Muscle of arm (tissue), 14 donors: ENCODE results near the gene CYB5R4. TPM values are rescaled to one million over a fixed set of nuclear protein-coding genes. Genes with fewer than 3 reads are reported as not detected.

Experiments used
- DNase-seq: peaks from one replicate; pipeline ENCODE4 v3.0.0-alpha.2; 2013
- long read RNA-seq, 11 donors: transcript quantifications; one replicate each; lab custom pipeline, GENCODE V29; 2026
- polyA plus RNA-seq, 12 donors: library from polyadenylated mRNA; unstranded; fragments of 120-200 nt; gene quantifications; one replicate each; pipeline ENCODE4 v1.2.1, GENCODE V29; 2013; ENCODE audit not compliant: insufficient read length in 12 of 12

Gene CYB5R4, protein sequence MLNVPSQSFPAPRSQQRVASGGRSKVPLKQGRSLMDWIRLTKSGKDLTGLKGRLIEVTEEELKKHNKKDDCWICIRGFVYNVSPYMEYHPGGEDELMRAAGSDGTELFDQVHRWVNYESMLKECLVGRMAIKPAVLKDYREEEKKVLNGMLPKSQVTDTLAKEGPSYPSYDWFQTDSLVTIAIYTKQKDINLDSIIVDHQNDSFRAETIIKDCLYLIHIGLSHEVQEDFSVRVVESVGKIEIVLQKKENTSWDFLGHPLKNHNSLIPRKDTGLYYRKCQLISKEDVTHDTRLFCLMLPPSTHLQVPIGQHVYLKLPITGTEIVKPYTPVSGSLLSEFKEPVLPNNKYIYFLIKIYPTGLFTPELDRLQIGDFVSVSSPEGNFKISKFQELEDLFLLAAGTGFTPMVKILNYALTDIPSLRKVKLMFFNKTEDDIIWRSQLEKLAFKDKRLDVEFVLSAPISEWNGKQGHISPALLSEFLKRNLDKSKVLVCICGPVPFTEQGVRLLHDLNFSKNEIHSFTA
- 10 to 100 TPM in 9 of 12 donors, 1 to 10 TPM in 2, not detected in 1; 8.6 to 14.6 (median 12.6) TPM for polyA plus RNA-seq
- long read RNA-seq, donor 1, full-length matches to known transcripts = 4 of 4 reads
- long read RNA-seq, donor 1, partial matches to known transcripts = 0 of 4 reads
- long read RNA-seq, donor 1, other reads (novel, unspliced or antisense) = 0 of 4 reads
- long read RNA-seq, donor 2, full-length matches to known transcripts = 3 of 3 reads
- long read RNA-seq, donor 2, partial matches to known transcripts = 0 of 3 reads
- long read RNA-seq, donor 2, other reads (novel, unspliced or antisense) = 0 of 3 reads
- long read RNA-seq, donor 3, full-length matches to known transcripts = 1 of 1 reads
- long read RNA-seq, donor 3, partial matches to known transcripts = 0 of 1 reads
- long read RNA-seq, donor 3, other reads (novel, unspliced or antisense) = 0 of 1 reads
- long read RNA-seq, donor 4, full-length matches to known transcripts = 1 of 1 reads
- long read RNA-seq, donor 4, partial matches to known transcripts = 0 of 1 reads
- long read RNA-seq, donor 4, other reads (novel, unspliced or antisense) = 0 of 1 reads
- long read RNA-seq, donor 5, full-length matches to known transcripts = 4 of 4 reads
- long read RNA-seq, donor 5, partial matches to known transcripts = 0 of 4 reads
- long read RNA-seq, donor 5, other reads (novel, unspliced or antisense) = 0 of 4 reads
- long read RNA-seq, donor 6, full-length matches to known transcripts = 1 of 1 reads
- long read RNA-seq, donor 6, partial matches to known transcripts = 0 of 1 reads
- long read RNA-seq, donor 6, other reads (novel, unspliced or antisense) = 0 of 1 reads
- long read RNA-seq, donor 7, full-length matches to known transcripts = 2 of 2 reads
- long read RNA-seq, donor 7, partial matches to known transcripts = 0 of 2 reads
- long read RNA-seq, donor 7, other reads (novel, unspliced or antisense) = 0 of 2 reads
- long read RNA-seq, donor 8, full-length matches to known transcripts = 3 of 3 reads
- long read RNA-seq, donor 8, partial matches to known transcripts = 0 of 3 reads
- long read RNA-seq, donor 8, other reads (novel, unspliced or antisense) = 0 of 3 reads
- long read RNA-seq, donor 9, full-length matches to known transcripts = 1 of 1 reads
- long read RNA-seq, donor 9, partial matches to known transcripts = 0 of 1 reads
- long read RNA-seq, donor 9, other reads (novel, unspliced or antisense) = 0 of 1 reads
- long read RNA-seq, donor 10, full-length matches to known transcripts = 1 of 1 reads
- long read RNA-seq, donor 10, partial matches to known transcripts = 0 of 1 reads
- long read RNA-seq, donor 10, other reads (novel, unspliced or antisense) = 0 of 1 reads
- long read RNA-seq, donor 11, full-length matches to known transcripts = 1 of 1 reads
- long read RNA-seq, donor 11, partial matches to known transcripts = 0 of 1 reads
- long read RNA-seq, donor 11, other reads (novel, unspliced or antisense) = 0 of 1 reads

DNA sequence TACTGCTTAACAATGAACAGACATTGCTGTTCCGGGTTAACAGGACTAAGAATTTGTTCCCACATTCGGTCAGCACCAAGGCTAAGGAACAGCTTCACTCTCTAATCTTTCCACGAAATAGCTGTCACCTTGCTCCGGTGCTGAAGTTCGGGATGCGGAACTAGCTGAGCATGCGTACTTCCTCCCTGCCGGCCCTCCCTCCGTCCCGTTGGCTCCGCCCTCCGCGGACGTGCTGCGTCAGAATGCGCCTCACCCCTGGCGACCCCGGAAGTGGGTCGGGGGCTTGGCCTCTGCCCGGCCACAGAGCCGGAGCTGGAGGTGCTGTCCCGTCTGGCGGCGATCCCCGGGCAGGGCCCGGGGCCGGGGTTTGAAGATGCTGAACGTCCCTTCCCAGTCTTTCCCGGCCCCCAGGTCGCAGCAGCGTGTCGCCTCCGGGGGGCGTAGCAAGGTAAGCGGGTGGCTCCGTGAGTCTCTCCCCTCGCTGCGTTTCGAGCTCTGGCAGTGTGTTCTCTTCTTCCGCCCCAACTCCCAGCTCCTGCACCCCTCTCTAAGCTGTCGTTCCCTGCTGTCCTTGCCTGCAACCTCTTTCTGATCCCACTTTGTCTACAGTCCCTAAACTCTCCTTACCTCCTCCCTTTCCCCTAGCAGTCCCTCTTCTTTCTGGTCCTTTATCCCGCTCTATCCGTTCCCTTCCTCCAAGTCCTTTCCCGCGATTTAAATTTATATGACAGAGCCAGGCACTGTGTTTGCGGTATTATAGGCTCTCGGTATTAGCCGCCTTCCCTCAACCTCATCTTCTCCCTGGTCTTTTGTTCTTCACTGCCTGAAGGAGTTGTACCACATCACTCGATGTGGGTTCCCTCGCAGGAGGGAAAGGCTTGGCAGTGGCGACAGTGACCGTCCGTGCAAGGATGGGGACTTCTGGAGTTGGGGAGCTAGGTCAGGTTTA is at the start of gene CYB5R4:
CYB5R4 (plus strand) TSS at position 280 of the 949 bp plus-strand sequence; CDS start at position 374, 94 bp downstream.
- peak; percentile 97 for DNase-seq

DNA sequence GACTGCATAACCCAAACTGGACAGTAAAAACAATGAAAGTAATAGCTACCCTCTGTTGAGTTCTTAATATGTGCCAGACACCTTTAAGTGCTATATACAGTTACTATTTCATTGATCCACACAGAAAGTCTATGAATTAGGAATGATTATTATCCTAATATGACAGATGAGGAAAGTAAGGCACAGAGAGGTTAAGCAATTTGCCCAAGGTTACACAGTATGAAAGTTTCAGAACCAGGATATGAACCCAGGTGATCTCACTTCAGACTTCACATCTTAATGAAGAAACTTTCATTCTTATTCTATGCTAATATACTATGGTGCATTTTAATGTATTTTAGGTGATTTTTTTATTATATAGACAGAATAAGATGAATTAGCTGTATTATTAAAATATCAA is 46.9 kb upstream of the CYB5R4 start:
- DNase-seq = no peak

DNA sequence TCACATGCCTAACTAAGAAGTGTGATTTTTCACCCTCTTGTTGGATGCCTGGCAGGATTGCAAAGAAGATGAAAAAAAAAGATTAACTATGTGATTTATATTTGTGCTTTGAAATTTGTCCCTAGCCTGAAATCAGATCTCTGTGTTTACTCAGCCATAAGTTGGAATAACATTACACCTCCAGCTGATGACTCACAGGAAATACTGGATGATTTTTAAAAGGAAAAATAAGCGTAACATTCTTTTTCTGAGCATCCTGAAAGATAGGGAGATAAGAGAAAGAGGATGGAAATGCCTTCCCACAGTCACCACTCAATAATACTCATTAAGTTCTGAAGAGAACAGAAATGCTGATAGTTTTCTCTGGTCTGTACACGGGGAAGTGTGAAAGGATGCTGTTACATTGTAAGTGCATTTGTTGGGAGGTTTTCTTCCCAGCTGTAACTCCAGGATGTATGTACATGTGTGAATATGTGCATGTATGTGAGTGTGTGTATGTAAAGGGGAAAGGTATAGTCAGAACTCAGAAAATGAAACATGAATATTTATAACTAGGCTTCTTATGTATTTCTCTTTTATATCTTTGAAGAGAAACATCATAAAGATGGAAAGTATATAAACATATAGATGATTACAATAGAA is 43.7 kb upstream of the CYB5R4 start:
- DNase-seq = no peak

DNA sequence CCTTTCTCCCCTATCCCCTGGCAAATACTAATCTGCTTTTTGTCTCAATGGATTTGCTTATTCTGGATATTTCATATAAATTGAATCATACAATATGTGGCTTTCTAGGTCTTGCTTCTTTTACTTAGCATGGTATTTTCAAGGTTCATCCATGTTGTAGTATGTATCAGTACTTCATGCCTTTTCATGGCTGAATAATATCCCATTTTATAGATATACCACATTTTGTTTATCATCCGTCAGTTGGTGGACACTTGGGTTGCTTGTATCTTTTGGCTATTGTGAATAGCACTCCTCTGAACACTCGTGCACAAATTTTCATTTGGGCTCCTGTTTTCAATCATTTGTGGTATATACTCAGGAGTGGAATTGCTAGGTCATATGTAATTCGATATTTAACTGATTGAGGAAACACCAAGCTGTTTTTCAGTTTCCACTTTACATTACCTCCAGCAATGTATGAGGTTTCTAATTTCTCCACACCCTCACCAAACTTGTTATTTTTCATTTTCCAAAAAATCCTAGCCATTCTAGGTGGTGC is 36.8 kb upstream of the CYB5R4 start:
- DNase-seq = no peak

DNA sequence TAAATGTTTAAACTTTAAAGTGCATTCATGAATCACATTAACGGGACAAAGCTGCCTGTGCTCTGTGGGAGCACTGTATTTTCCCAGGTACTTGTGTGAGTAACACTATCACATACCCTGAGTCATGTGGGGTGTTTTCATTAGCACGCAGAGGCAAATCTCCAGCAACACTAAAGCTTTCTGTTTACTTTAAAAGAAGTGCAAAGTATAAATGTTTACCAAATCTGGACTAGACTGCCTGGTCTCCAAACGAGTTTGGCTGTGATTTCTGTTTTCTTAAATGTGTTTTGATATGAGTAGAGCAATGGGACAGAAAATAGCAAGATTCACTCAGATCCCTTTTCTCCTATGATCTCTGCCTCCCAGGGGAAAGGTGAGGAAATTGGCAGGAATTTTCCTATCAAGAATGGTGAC is 35.1 kb upstream of the CYB5R4 start:
- DNase-seq = no peak

DNA sequence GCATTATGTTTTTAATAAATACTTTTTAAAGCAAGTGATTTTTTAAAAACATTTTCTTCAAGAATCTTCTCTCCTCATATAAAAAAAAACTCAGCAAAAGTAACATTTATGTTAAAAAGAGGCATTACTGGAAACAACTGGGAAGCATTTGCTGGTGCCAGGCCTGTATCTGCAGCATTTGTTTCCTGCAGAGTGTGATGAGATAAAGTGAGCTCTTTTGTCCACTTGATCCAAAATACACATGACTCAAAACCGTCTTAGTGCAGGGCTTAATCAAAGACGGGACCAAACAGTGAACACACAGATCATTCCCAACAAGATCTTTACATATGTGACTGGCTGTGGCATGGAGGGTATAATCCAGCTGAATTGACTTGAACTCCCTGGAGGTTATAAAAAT is 34.7 kb upstream of the CYB5R4 start:
- DNase-seq = no peak

DNA sequence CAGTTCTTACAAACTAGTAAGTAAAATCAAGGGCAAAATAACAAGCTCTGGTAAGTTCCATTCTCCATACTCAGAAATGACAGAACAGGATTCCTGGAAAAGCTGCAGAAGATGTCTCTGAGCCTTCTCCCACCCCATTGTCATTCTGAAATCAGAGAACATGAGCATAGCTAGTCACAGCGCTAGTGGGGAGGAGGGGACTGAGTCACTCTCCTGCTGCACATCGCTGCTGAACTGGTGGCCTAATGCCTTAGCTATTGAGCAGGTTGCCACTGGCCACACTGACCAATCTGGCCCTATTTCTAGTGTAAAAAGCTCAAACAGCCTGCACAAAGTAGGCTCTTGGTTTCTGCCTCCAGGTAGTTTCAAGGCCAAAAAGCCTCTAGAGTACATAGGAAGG is 32.4 kb upstream of the CYB5R4 start:
- DNase-seq = no peak

DNA sequence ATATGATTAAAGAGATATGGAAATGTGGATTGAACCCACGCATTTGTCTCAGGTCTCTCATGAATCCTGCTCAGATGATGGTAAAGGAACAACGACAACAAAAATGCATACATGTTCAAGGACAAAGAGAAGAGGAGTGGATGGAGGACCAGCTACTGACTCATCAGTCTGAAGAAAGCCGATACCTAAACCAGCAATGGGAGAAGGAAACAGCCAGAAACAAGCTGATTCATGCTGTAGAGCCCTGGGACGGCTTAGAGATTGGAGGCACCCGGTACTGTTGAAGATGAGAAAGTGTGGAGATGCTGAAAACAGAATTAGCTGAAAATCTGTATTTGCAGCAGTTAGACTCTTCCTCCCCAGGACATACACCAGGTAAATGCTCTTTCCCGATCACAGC is 20.8 kb upstream of the CYB5R4 start:
- no peak for DNase-seq

DNA sequence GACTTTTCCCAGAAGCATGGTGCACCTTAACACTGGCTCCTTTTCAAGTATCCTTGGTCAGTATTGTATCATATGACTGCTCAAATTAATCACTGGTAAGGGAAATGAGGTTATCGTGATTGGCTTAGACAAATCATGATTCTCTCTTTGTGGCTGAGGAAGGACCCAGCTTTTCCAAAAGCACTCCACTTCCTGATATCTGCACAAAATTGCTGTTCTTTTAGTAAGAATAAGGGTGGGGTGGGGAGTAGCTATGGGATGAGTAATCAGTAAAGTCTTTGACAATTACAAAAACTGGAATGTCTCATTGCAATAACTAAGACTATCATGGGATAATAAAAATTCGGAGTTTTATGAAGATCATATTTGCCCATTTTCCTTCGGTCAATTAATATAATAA is 15.3 kb upstream of the CYB5R4 start:
- no peak for DNase-seq

DNA sequence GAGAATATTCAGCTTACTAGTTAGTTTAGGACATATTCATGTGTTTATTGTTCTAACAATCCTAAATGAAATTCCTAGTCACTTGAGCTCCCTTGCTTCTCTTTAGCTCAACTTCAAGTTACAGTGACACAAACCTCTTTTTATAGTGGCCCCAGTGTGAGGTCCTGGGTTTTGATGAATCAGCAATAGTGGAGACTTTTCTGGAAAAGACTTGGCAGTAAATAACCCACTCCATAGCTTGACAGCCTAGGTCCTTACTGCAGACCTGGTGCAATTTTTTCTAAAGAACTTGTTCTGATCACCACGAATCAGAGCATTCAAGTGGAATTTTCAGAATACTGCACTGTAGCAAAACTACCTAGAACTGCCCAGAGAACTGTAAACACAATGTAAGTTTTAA is 13.2 kb upstream of the CYB5R4 start:
- no peak for DNase-seq

DNA sequence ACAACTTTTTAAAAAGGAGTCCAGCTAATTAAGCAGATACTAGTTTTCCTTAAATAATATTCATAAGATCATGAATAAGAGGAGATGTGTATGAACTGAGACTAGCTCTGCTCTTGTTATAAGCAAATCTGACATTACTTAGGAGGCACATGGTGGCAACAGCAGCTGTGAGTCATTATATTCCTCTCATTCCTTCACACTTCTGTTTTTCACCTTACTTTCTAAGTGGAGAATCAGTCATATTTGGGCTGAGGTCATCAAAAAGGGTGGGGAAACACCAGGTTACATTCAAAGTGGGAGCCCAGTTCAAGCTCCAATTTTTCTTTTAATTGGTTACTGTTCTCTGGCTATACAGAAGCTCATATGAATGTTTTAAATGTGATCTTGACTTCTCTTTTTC is 12.3 kb upstream of the CYB5R4 start:
- no peak for DNase-seq

DNA sequence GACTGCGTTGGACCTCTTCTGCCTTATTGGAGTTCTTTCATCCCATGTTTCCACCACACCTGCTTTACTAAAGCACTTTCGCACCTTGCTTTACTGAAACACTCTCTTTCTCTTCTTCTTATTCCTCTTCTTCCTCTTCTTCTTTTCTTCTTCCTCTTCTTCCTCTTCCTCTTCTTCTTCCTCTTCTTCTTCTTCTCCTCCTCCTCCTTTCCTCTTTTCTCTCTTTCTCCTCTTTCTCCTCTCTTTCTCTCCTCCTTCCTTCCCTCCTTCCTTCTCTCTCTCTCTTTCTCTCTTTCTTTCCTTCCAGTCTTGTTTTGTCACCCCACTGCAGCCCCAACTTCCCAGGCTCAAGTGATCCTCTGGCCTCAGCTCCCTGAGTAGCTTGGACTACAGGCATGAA is 10.4 kb upstream of the CYB5R4 start:
- DNase-seq = no peak

DNA sequence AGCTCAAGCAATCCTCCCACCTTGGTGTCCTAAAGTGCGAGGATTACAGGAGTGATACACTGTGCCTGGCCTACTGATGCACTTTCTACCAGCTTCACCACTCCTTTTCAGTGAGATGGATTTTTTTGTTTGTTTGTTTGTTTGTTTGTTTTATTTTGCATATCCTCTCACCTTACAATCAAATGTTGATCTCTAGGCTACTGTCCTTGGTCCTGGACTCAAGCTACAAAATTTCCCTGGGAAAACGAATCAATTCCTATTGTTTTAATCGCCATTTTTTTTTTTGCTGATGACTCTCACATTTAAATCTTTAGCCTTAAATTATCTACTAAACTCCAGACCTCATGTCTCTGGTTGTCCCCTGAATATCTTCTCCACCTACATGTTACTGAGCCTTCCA is 9.9 kb upstream of the CYB5R4 start:
- DNase-seq = no peak

DNA sequence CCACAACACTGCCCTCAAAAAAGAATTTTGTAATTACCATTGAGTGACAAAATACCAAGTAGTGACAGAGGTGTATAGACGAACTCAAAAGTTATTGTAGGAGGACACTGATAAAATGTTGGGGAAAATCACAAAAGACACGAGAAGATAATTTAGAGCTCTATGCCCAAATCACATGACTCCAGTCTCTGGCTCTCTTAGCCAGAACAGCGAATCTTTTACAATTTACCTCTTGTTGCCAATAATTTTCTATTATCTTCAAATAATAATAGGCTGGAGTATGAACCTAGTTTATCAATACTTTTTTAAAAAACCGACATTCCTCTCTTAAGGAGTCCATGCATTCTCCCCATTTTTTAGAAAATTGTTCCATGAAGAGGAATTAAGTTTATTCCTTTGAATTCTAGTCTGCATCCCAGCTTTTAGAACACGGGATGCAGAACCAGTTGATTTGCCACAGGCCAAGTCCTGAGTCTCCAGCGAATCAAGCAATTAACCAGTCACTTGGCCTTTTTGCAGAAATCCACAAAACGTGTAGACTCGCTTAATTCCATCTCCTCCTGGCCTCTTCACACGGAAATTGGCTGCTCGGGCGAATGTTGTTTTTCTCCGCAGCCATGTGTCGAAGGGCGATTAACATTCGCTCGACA is 6.8 kb upstream of the CYB5R4 start:
- no peak for DNase-seq

DNA sequence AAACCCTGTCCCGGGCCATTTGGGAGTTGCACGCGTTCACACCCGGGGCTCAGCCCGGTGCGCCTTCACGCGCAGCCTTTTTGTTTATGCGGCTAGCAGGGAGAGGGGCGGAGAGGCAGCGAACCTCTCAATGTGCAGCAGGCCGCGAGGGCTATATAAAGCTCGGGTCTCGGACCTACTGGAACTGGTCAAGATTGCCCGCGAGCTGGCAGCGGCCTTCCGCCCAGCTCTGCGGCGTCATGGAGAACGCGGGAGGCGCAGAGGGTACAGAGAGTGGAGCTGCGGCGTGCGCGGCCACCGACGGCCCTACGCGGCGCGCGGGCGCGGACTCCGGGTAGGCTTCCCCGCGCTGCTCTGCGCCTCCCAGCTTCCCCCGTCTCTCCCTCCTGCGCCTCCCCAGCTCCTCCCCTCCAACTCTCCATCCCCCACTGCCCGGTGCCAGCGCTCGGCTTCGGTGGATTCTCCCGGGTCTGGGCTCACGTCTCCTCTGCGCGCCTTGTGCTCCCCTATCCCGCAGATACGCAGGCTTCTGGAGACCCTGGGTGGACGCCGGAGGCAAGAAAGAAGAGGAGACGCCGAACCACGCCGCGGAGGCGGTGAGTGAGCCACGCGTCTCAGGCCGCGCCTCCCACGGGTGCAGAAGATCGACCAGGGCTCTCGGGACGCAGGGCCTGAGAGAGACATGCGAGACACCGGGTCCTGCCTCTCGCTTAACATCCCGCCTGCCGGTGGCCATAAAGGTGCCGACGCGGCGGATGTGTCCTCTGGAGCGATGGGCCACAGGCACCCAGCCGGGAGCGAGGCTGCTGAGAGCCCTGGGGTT is 6.1 kb upstream of the CYB5R4 start, which contains the start of gene RIPPLY2:
RIPPLY2 (plus strand) TSS at position 183 of the 823 bp plus-strand sequence; CDS start at position 240, 57 bp downstream.
- DNase-seq = peak; percentile 4

DNA sequence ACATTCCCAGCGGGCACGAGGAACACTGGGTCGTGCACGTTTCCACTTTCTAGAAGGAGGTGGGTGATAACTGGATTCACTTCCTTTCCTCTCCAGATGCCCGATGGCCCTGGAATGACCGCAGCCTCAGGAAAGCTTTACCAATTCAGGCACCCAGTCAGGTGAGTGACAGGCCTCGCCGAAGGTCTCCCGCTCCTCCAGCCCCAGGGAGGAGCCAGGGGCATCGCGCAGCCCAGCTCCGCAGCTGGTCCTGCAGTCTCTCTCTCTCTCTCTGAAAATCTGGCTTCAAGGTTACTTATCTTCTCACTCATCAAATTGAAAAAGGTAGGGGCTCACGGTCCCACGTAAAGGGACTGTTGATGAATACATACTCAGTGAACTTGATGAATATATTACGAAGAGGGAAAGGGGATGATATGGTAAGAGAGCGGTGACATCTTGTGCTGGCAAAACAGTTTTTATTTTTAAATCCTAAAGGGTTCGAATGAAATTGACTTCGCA is 5.4 kb upstream of the CYB5R4 start:
- DNase-seq = no peak

DNA sequence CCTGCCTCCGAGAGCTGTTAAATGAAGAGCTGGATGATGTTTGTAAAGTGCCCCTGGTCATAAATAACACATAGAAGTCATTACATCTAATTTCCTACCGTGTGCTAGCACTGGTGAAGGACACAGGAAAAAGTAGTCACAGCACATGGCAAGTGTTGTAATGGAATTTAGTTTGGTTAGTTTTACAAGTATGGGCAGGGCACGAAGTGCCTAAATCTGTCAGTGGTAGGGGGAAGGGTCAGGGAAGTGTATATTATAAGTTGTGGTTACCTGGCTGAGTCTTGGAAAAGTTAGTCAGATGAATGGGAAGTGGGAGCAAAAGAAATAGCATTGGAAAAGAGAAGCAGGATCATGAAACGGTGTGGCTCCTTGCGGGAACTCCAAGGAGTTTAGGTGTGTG is 4.7 kb upstream of the CYB5R4 start:
- no peak for DNase-seq
